HG03565 (cell line): Measurements from ENCODE around the gene ZSWIM8.

ENCODE experiments used
- ATAC-seq: cut with Tn5 transposase; IDR thresholded peaks from one replicate; pipeline ENCODE4 v1.9.1; 2021; ENCODE audit warnings: mild to moderate bottlenecking, moderate library complexity; ENCODE audit not compliant: unreplicated experiment

ZSWIM8 gene

GRCh38 chr10:73840056-73840402 lies 54.6 kb downstream of the ZSWIM8 start:
- ATAC-seq = no peak

- no peak for ATAC-seq
Measured at GRCh38 chr10:73840403-73841060, 55.1 kb downstream of the ZSWIM8 start.

- no peak for ATAC-seq
Measured at GRCh38 chr10:73841061-73841421, 55.6 kb downstream of the ZSWIM8 start.

GRCh38 chr10:73841526-73842285 lies 56.3 kb downstream of the ZSWIM8 start:
- ATAC-seq = no peak

DNA sequence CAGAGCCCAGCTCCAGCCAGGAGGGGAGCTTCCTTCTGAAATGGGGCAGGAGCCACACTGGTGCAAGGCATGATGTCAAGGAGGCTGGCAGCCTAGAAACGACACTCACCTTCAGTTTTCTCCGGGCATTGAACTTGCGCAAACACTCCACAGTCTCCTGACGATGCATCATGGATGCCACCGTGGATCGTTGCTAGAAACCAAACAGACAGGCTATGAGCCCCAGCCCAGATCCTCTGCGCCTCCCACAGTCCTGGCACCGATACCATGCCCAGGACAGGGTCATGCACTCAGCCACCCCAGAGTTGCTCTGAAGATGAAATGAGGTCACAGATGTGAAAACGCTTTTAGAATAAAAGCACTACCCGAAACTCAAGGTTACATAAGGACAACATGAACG lies 56.9 kb downstream of the ZSWIM8 start:
- no peak for ATAC-seq

- no peak for ATAC-seq
Measured at GRCh38 chr10:73843261-73843660, 57.9 kb downstream of the ZSWIM8 start.

- ATAC-seq = no peak
Measured at GRCh38 chr10:73847031-73847430, 61.6 kb downstream of the ZSWIM8 start.

GRCh38 chr10:73848821-73849489 lies 63.5 kb downstream of the ZSWIM8 start:
- peak; percentile 92 for ATAC-seq

- no peak for ATAC-seq
Measured at GRCh38 chr10:73850211-73850610, 64.8 kb downstream of the ZSWIM8 start.

DNA sequence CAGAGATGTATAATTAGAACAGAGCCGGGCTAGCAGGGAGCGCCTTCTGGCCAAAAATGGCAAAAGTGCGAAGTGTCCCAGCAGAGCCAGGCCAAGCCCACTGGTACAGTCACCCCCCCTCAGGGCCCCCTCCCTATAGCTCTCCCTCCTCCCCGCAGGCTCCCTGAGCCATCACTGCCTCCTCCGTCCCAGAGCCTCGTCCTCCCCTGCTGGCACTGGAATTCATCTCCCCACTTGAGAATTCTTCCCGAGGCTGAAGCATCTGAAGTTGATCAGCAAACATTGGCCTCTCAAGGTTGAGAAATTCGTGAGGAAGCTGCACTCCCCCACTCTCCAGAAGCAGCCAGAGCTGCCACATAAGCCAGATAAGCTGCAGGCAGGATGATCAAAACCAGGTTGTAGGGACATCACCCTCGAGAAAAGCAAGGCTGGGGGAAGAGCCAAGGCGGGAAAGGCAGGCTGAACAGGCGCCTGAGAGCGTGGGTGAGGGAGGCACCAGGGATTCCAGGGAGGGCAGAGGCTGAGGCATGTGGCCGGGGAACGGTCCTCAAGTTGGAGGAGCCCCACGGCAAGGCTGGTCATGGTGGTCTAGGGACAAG lies 65.6 kb downstream of the ZSWIM8 start:
- no peak for ATAC-seq
